KMS-11 (cell line): ENCODE data around the gene ELFN1.

Experiments used
- H2AFZ ChIP-seq: fragments of 200-600 bp; sonication (generic); 2 replicates; pipeline ENCODE4 v1.6.1; 2016; ENCODE audit warnings: antibody characterized with exemption, mixed run types, low read depth
- H3K27ac ChIP-seq: fragments of 200-600 bp; sonication (generic); 2 replicates; pipeline ENCODE4 v1.6.1; 2016; ENCODE audit warnings: mild to moderate bottlenecking, mixed run types
- H3K27me3 ChIP-seq: fragments of 200-600 bp; sonication (generic); 2 replicates; pipeline ENCODE4 v1.6.1; 2017; ENCODE audit warnings: mild to moderate bottlenecking, low read depth, mixed run types, moderate library complexity; ENCODE audit not compliant: insufficient read depth
- H3K36me3 ChIP-seq: fragments of 200-600 bp; sonication (generic); 2 replicates; pipeline ENCODE4 v1.6.1; 2017; ENCODE audit warnings: mild to moderate bottlenecking, mixed run types; ENCODE audit not compliant: insufficient read depth
- H3K4me1 ChIP-seq: fragments of 200-600 bp; sonication (generic); 2 replicates; pipeline ENCODE4 v1.6.1; 2016; ENCODE audit warnings: mild to moderate bottlenecking, low read depth, mixed run types; ENCODE audit not compliant: poor library complexity, severe bottlenecking
- H3K4me2 ChIP-seq: fragments of 200-600 bp; sonication (generic); 2 replicates; pipeline ENCODE4 v1.7.0; 2016; ENCODE audit warnings: mild to moderate bottlenecking, mixed run types
- H3K4me3 ChIP-seq: fragments of 200-600 bp; sonication (generic); IDR thresholded peaks from 2 replicates; pipeline ENCODE4 v1.6.1; 2017; ENCODE audit warnings: low read depth, low read length, mixed read lengths; ENCODE audit not compliant: insufficient read depth
- H3K79me2 ChIP-seq: fragments of 200-600 bp; sonication (generic); 2 replicates; pipeline ENCODE4 v1.6.1; 2016; ENCODE audit warnings: low read depth, mixed run types; ENCODE audit not compliant: insufficient read depth
- H3K9ac ChIP-seq: fragments of 200-600 bp; sonication (generic); 2 replicates; pipeline ENCODE4 v1.6.1; 2016; ENCODE audit warnings: mild to moderate bottlenecking, mixed run types
- H4K20me1 ChIP-seq: fragments of 200-600 bp; sonication (generic); 2 replicates; pipeline ENCODE4 v1.6.1; 2016; ENCODE audit warnings: mild to moderate bottlenecking, mixed run types; ENCODE audit not compliant: insufficient read depth
- TF ChIP-seq, protein P1 (sequence below): fragments of 200-600 bp; sonication (generic); conservative IDR thresholded peaks from 2 replicates; pipeline ENCODE4 v1.6.1; 2017; ENCODE audit warnings: low read depth, mild to moderate bottlenecking, antibody characterized with exemption, low read length, moderate library complexity, mixed read lengths

The ELFN1 gene

DNA sequence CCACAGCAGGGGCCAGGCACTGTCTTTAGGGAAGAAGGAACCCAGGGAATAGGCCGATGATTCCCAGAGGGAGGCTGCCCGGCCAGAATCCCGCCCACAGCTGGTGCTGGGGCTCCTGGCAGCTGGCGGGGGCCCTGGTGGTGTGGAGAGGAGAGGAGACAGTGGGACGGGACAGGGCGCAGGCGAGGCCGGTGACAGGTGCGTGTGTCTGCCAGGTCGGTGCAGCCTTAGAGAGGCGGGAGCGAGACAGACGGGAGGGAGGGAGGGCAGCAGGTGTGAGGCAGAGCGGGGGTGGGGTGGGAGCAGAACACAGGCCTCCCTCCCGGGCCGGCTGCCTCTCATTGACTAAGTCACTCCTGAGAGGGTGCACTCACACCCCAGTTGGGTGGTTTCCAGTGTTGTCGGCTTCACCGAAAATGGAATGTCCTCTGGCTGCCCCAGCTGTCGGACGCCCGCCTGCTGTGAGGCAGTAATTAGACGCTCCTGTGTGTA, 55.2 kb downstream of the ELFN1 start:
- peak overlapping the region; percentile 13; the same call in 1 of the 2 replicates for H3K4me2 ChIP-seq
- no peaks in the 10 kb centered on the region for H3K36me3 ChIP-seq
- H2AFZ ChIP-seq: no peak overlapping the region
- H4K20me1 ChIP-seq: no peaks in the 10 kb centered on the region
- H3K4me3 ChIP-seq: no peak overlapping the region
- H3K27me3 ChIP-seq: peaks cover 51% of the 10 kb centered on the region
- no peak overlapping the region for H3K9ac ChIP-seq
- H3K27ac ChIP-seq: no peak overlapping the region
- no peaks in the 10 kb centered on the region for H3K79me2 ChIP-seq
- TF ChIP-seq, protein P1, sequence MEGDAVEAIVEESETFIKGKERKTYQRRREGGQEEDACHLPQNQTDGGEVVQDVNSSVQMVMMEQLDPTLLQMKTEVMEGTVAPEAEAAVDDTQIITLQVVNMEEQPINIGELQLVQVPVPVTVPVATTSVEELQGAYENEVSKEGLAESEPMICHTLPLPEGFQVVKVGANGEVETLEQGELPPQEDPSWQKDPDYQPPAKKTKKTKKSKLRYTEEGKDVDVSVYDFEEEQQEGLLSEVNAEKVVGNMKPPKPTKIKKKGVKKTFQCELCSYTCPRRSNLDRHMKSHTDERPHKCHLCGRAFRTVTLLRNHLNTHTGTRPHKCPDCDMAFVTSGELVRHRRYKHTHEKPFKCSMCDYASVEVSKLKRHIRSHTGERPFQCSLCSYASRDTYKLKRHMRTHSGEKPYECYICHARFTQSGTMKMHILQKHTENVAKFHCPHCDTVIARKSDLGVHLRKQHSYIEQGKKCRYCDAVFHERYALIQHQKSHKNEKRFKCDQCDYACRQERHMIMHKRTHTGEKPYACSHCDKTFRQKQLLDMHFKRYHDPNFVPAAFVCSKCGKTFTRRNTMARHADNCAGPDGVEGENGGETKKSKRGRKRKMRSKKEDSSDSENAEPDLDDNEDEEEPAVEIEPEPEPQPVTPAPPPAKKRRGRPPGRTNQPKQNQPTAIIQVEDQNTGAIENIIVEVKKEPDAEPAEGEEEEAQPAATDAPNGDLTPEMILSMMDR: no peak
- H3K4me1 ChIP-seq: peaks cover 15% of the 10 kb centered on the region

DNA sequence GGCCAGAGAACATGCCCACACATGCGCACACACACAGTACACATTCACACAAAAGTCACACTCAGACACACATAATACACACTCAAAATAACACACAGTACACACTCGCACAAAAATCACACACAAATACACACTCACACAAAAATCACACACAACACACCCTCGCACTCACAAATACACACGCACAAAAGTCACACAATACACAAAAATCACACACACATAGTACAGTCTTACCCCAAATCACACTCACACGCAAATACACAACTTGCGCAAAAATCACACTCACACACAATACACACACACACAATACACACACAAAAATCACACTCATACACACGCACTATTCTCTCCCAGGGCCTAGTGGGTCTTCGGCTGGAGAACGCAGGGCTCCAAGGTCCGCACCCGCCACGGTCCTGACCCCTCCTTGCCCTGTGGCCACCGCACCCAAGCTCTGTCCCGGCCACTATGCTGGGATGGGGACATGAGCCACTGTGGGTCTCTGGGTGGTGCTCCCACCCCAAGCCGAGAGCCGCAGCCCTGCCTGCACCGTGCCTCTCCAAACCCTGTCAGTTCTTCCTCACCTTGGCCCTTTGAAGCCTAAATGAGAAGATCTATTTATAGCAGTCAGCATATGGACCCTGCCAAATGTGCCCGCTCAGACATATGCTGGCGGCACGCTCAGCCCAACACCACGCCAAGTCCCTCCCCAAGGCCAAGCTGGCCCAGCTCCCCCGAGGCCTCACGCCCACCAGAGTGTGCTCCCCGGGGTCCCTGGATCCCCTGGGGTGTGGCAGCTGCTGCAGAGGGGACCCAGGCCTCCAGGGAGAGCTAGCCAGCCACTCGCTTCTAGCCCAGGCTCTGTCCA, 55.9 kb downstream of the ELFN1 start:
- Histone ChIP-seq H3K4me1 (peaks cover 15% of the 10 kb centered on the region), H3K4me2 (no peak overlapping the region; the same call in 1 of the 2 replicates), H3K9ac (no peak overlapping the region), H3K27me3 (peaks cover 59% of the 10 kb centered on the region), H3K4me3 (no peak overlapping the region), H3K27ac (no peak overlapping the region), H4K20me1 (no peaks in the 10 kb centered on the region), H3K36me3 (no peaks in the 10 kb centered on the region), H3K79me2 (no peaks in the 10 kb centered on the region), H2AFZ (no peak overlapping the region)
- TF ChIP-seq, protein P1: no peak

DNA sequence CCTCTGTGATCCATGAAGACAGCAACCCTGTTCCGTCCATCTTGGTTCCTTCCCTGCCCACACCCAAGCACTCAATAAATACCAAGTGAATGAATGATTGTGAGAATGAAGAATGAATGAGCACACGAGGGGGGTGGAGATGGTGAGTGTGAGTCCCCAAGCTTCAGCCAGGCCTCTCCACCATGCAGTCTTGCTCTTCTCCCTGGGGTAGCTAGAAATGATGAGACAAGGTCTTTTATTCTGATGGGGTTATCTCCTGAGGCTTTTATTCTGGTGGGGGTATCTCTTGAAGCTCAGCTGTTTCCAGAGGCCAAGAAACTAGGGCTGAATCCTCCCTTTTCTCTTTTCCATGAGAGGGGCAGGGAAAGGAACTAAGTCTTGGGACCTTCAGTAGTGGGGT, 57.0 kb downstream of the ELFN1 start:
- Histone ChIP-seq H3K36me3 (no peaks in the 10 kb centered on the region), H3K27me3 (peaks cover 66% of the 10 kb centered on the region), H2AFZ (no peak overlapping the region), H3K27ac (no peak overlapping the region), H4K20me1 (no peaks in the 10 kb centered on the region), H3K4me3 (no peak overlapping the region), H3K79me2 (no peaks in the 10 kb centered on the region), H3K9ac (no peak overlapping the region), H3K4me2 (no peak overlapping the region), H3K4me1 (peaks cover 15% of the 10 kb centered on the region)
- TF ChIP-seq, protein P1: no peak

DNA sequence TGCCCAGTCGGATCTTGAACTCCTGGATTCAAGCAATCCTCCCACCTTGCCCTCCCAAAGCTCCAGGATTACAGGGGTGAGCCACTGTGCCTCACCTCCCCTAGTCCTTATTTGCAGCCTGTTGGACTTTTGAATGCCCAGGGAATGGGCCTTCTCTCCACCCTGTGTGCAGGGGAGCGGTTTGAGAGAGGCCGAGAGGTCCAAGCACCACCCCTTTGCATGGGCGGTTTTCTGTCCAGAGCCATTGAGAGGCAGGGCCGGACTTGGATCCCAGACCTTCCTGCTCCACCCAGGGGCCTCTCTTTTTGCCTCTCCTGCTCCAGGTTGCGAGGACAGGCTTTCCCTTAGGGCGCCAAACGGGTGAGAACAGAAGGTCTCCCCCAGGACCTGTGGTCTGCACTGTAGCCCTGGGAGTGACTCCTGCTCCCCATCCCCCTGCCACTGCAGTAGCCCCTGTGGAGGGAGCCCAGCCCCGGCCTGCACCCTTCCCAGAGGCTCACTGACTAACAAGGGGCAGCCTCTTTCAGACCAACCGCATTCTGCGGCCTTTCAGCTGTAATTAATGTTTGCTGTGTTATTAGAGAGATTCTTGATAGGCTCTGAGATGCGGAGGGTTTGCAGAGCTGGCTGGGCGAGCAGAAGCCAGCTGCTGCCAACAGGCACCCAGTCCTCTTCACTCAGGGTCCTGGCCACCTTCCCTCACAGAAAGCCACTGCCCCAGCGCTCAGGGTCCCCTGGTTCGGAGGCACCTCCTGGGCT, 57.9 kb downstream of the ELFN1 start:
- no peaks in the 10 kb centered on the region for H3K79me2 ChIP-seq

More for the DNA sequence above, 57.9 kb downstream of the ELFN1 start:
- Histone ChIP-seq H3K4me3 (no peak overlapping the region), H3K27ac (no peak overlapping the region), H2AFZ (no peak overlapping the region), H4K20me1 (no peaks in the 10 kb centered on the region), H3K9ac (no peak overlapping the region), H3K27me3 (peaks cover 75% of the 10 kb centered on the region), H3K36me3 (no peaks in the 10 kb centered on the region), H3K4me1 (peaks cover 15% of the 10 kb centered on the region), H3K4me2 (no peak overlapping the region)
- TF ChIP-seq, protein P1: no peak
